OCI-LY1 (cell line): ENCODE results near the gene DAPL1.

Experiments used
- CTCF ChIP-seq: fragments of 200-600 bp; sonication (generic), shearing (Covaris generic); IDR thresholded peaks from 2 replicates; pipeline ENCODE4 v1.5.1; 2017; ENCODE audit warnings: mild to moderate bottlenecking, antibody characterized with exemption, low read length, moderate library complexity, mixed read lengths
- EZH2 ChIP-seq: fragments of 200-600 bp; sonication (generic), shearing (Covaris generic); IDR thresholded peaks from 2 replicates; pipeline ENCODE4 v1.8.0; 2017; ENCODE audit warnings: borderline replicate concordance, mixed run types, mild to moderate bottlenecking, antibody characterized with exemption, low read length, moderate library complexity, mixed read lengths

GRCh38 chr2:158805255-158805654, 10.1 kb downstream of the DAPL1 start:
- TF ChIP-seq CTCF (no peak), EZH2 (no peak)
